HG03575 (cell line): ENCODE data around the gene ATP6AP2.

ENCODE experiments used
- ATAC-seq: cut with Tn5 transposase; IDR thresholded peaks from one replicate; pipeline ENCODE4 v1.9.1; 2021; ENCODE audit not compliant: unreplicated experiment, insufficient number of reproducible peaks, low FRiP score; ENCODE audit errors: extremely low read depth

The ATP6AP2 gene

DNA sequence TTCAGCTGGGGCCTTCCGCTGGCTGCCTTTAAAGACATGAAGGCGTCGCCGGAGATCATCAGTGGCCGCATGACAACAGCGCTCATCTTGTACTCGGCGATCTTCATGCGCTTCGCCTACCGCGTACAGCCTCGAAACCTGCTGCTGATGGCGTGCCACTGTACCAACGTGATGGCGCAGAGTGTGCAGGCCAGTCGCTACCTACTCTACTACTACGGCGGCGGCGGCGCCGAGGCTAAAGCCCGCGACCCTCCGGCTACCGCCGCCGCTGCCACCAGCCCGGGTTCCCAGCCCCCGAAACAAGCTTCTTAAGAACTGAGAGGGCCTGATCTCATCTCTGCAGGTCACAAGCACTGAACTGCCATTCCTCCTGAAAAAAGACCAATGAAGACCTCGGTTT is 42.9 kb downstream of the ATP6AP2 start:
- ATAC-seq, result no peak

DNA sequence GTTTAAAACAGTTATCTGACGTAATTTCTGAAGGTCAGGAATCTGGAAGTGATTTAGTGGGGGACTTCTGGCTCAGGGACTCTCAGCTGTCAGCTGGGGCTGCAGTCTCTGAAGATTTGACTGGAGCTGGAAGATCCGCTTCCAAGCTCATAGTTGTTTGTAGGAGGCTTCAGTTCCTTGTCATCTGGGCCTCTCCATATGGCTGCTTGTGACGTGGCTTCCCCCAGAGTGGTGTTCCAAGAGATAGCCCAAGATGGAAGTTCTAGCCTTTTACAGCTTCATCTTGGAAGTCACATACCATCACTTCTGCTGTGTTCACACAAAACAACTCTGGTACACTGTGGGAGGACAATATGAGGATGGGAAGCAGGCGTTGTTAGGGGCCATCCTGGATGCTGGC is 44.5 kb downstream of the ATP6AP2 start:
- ATAC-seq, result no peak

DNA sequence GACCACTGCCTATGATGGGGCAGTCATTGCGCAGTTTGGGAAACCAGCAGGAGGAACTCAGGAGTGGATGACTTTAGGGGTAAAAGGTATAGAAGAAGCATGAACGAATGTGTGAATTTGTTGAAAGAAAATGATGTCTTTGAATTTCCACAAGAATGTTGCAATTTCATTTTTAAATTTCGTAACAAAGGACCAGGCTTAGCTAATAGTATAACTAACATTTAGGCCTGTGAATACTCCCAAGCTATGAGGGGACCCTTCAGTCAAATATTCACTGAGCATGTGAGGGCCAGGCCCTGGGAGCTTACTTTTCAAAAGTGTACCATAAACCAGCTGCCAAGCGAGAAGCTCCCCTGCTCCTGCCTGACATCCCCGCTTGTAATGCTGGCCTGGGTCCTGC is 47.7 kb downstream of the ATP6AP2 start:
- ATAC-seq, result no peak

DNA sequence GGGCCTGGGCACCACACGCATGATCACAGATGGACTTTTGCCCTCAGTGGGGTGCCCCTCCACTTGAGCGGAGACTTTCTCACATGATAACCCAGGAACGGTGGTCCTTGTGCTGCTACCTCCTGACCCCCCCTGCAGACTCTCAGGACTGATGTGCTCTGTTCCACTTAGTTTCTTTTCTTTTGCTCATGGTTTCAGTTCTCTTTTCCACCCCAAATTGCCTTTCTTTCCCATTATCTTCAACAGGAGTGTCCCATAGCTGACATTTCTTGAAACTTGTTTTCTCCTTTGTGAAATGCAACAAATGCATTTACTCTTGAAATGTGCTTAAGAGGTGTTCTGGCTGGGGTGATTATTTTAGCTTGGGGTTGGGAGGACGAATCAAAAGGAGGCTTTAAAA is 51.4 kb downstream of the ATP6AP2 start:
- no peak for ATAC-seq

DNA sequence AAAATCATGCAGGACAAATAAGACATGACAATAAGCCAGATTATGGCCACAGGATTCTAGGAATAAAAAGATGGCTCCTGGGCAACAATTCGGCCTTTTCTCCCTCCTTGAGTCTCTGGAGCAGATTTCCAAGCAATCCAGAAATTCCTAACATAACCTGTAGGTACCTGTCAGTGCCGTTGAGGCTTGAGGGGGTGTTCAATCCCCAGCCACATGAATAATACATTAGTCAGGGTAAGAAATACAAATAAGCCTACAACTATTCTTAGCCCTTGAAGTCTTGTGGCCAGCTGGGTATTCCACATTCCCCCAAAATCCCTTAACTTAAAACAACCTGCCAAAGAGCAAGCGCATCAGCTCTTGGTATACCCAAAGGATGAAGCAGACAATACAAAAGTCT is 56.9 kb downstream of the ATP6AP2 start:
- no peak for ATAC-seq

DNA sequence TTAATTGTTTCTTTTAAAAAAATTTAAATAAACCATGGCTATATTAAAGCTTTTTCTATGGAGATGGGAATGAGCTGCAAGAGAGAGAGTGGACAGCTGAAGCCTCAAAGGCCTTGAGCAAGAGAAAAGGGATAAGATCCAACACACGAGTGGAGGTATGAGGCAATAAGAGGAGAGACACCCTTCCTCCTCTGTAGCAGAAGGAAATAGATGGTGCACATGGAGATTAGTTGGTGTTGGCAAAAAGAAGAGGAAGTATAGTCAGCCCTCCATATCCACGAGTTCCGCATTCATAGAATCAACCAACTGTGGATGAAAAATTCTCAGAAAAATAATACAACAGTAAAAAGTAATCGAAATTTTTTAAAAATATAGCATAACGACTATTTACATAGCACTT is 63.4 kb downstream of the ATP6AP2 start:
- ATAC-seq, result no peak

DNA sequence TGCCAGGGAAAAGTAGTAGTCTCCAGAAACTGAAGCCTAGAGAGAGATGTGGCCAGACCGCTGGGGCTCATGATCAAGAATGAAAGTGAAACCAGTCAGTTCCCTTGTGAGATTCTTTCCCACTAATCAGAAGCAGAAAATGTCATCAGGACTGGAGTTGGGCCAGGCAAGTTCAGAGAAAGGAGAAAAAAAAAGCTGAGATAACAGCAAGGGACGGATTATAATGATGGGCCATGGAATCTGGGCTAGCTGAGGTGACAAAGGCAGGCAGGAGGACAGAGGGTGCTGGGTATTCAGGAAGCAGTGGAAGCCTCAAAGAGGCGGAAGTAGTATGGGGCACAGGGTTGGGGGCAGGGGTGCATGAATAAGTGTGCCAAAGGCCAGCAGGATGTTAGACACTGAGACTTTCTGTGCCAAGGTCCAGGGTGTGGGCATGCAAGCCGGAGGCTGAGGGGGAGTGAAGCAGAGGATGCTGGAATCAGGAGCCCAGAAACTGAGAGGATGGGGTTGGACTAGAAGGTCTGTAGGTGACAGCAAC is 64.1 kb downstream of the ATP6AP2 start:
- no peak for ATAC-seq

DNA sequence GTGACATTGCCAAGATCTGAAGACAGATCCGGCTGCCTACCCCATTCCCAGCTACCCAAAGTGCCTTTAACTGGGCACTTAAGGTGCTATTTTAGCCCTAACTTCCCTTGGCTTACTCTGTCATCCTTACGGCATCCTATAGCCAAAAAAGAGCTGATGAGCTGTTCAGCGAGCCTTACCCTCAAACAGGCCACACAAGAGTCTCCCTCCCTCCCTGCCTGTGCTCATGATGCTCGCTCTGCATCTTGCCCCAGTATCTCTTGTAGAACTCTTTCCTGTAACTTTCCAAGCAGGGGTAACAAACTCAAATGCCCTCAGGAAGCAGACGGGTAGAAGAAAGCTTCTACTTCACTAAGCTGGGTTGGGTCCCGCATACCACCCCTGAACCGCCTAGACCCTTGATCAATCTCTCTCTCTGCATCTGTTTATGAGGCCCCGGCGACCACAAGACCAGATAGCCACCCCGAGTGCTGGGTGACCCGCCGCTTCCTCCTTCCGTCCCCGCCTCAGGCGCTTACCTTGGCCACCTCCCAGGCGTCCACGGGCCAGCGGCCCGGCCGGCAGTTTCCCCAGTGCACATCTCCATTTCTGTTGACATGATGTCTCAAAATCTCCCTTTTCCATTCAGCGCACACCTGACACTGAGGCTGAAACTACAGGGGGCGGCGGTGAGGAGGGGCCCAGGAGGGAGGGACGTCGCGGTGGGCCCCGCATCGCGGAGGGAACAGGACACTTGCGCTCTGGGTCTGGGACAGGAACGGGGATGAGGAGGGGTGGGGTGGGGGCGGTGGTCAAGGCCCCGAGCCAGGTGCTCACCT is 65.9 kb downstream of the ATP6AP2 start:
- no peak for ATAC-seq

DNA sequence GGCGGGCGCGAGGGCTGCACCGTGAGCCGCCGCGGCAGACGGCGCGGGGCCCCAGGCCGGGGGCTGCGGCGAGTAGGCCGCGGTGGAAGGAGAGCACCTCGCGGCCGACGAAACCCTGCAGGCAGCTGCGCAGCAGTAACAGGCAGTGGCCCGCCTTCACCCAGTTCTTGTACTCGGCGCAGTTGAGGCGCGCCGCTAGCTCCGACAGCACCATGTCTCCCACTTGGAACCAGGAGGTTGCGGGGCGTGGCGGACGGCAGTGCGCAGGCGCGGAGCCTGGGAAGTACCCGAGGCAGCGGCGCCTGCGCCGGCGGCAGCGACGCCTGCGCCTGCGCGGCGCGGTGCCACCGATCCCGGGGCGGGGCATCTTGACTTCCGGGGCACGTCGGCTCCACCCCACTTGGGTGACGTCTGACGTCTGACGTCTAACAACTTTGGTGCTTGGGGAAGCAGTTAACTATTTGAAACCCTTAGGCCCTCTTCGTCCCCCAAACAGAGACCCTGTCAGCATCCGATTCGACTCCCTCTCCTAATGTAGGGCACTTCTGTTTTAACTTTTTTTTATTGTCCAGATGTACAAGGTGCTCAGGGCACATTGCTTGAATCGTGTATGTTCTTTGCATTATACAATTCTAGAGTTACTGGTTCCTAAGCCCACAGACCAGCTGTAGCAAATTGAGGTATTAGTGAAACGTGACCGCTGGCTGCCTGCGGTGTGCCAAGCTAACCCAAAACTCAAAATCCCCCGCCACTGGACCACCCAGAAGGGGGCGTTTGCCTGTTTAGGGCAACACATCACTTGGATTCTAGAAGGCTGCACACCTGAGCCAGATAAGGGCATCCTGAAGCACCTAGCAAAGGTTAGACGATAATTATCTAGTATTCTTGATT is 66.8 kb downstream of the ATP6AP2 start, which contains the start of gene CXorf38:
CXorf38 (minus strand) TSS at position 255 of the 891 bp plus-strand sequence; CDS start at position 214, 41 bp downstream.
- ATAC-seq, result peak; percentile 30

DNA sequence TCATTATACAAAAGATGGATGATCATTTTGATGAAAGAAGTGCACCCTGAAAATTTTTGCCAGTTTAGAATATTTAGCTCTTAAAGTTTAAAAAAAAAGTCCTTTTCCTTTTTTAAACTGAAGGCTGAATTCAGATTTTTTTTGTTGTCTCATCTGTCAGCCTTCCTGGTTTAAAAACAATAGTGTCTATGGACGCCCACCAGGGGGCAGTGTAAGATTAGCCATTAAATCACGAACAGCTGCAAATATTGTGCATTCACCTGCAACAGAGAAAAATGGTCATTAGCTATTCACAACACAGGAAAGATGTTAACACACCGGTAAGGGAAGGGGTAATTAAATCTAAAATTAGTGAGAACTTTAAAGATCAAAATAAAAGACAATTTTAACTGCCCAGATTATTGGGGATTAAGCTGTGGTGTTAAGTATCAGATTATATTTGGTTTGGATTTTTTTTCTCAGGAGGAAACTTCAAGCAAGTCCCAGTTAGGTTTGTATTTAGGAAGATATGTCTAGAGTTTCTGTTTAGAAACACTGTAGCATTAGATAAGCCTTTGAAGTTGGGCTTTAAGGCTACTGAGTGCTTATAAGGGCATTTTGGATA is 71.0 kb downstream of the ATP6AP2 start:
- ATAC-seq, result no peak

DNA sequence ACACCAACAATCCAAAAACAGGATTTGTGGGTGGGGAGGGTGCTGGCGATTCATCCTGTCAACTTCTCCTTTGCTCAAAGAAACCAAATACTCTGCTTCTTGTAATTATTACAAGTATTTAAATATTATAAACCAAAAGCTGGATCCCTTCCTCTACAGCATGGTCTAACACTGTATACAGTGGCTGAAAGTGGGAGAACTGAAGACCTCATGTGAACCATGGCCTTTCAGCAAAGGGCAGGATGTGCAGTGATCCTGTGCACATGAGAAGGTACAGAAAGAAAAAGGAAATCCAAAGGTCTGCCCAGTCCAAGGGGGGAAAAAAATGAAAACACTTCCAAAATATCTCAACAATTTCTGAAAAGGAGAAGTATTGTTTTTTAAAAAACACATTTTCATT is 71.9 kb downstream of the ATP6AP2 start:
- ATAC-seq, result no peak

DNA sequence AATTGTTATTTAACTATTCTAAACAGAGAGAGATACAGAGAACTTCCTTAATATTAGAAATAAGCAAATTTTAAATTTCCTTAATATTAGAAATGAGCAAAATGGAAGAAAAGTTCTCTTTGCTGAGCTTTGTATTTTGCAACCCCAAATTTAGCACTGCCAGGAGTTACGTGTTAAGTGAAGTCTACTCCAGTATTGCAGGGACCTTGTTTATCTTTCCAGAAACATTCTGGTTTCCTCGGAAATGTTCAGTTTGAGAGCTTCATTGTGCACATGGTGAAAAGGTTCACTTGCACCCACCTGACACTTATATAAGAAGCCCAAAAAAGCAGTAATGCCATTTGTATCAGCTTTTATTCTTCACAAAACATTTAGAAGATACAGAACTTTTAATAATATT is 72.8 kb downstream of the ATP6AP2 start:
- ATAC-seq, result no peak
